Measurements from ENCODE around the gene NFILZ. TPM values are rescaled to one million over a fixed set of nuclear protein-coding genes. Genes with fewer than 3 reads are reported as not detected.
A peak's percentile ranks its signal among the peaks of the same experiment; 100 is the strongest.

Gene NFILZ, protein sequence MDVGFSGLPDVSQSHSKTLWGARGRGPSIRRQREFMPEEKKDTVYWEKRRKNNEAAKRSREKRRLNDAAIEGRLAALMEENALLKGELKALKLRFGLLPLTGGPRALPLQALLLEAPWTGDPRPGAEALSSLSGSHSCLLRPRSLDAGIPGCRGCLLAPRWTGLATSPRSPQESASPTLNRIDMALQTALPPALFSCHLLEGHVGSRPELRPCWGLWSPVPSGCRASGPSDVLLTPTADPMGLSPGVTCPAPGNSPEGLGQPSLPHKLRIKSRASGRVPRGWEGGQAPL
- not detected for polyA plus RNA-seq (2013, experiment 1 of 2; ENCODE audit: insufficient read length)
- not detected for polyA plus RNA-seq (2013, experiment 2 of 2; ENCODE audit: insufficient read length)

DNA sequence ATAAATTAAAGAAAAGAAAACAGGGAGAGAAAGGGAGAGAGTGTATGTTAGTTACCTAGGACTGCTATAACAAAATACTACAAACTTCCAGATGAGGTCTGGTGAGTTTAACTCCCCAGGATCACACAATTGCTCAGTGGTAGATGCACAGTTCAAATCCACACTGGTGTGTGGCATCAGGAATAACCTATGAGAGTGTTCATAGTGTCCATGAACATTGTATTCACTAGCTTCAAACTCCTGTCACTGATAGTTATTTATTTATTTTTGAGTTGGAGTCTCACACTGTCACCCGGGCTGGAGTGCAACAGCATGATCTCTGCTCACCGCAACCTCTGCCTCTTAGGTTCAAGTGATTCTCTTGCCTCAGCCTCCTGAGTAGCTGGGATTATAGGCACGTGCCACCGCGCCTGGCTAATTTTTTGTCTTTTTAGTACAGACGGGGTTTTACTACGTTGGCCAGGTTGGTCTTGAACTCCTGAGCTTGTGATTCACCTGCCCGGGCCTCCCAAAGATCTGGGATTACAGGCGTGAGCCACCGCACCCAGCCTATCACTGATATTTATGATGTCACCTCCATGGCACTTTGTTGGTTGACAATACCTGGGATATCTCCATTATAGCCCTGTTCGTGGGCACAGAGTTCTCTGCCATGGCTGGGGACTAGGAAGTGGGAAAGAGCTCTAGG, at the start of gene NFILZ:
Gene NFILZ (plus strand): TSS at position 638 of the 688 bp plus-strand sequence. CDS start 46,133 bp downstream, outside the sequence.
- no peak for DNase-seq

DNA sequence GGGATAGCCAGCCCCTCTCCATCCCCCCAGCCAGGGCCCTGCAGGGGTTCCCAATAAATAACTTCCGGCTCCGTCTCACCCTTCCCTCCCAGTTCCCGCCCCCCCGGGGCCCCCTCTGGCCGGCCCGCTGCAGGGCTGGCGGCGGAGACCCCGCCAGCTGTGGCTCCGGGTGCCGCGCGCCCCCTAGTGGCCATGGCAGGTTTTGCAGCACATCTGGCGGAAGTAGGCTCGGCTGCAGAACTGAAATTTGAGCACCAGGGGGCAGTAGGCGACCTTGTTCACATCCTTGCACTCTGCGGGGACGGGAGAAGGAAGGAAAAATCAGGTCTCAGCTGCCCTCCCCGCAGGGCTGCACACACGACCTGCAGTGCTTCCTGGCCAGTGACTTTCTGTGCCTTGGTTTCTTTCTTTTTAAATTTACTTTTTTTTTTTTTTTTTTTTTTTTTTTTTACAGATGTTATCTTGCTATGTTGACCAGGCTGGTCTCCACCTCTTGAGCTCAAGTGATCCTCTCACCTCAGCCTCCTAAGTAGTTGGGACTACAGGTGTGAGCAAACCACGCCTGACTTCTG, 49.6 kb upstream of the NFILZ start:
- DNase-seq = peak; percentile 72

DNA sequence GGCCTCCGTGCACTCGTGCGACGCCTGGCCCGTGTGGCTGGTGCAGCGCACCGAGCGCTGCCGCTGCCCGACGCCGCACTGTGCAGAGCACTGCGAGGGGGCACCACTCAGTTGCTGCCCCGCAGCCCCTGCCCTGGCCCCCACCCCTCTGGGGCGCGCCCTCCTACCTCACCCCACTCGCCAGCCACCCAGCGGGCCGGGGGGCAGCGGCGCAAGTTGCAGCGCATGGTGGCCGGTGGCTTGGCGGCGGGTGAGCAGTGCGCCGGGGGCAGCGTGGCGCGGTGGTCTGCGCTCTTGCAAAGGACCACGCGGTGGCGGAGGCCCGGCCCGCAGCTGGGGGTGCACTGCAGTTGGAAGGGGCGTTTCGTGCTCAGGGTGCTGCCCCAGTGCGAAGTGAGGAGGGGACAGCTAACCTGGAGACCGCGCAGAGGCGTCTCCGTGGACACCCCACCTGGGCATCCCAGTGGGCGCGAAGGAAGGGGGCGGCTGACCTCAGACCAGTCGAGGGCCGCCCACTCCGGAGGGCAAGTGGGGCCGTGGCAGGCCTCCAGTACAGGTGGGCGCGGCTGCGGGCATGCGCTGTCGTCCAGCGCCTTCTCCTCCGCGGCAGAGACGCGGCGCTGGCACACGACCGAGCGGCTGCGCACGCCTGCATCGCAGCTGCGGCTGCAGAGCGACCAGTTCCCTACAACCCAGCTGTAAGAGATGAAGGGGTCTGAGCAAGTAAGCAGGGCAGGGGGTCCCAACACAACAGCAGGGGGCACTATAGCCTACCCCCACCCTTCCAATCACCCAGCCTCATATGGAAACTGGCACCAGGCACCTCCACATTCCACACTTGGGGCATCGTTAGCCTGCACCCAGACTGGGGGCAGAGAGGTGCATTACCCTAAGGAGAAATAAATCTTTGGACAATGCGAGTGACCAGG, 45.2 kb upstream of the NFILZ start:
- DNase-seq = no peak

DNA sequence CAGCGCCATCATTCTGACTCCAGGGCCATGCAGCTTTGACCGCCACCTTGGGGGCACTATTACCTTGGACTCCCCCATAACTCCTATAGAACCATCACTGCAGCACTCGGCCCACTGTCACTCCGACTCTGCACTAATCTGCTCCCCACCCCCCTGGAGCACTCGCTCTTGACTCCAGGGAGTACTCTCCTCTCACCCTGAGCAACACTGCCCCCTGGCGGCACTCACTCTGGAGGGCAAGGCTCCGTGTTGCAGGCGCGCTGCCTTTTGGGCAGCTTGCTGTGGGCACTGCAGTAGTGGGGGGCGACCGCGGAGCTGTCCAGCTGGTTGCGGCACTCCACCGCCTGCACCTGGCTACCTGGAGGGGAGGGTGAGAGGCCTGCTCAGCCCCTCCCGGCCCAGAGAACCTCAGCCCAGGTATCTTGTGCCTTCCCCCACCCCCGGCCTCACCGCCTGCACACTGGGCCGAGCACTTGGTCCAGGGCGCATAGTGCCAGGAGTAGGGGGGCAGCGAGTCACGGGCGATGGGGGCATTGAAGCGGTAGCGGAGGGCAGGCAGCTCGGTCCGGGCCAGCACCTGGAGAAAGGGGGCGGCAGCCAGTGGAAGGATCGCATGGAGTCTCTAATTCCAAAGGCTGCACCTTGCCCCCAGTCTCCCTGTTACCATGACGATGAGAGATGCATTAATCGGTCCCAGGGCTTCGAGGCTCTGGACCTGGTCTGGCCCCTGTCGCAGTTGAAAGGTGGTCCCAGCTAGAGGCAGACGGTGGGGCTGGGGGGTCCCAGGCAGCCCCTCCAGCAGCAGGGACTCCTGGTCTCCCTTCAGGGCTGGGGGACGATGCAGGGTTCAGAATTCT, 44.3 kb upstream of the NFILZ start:
- DNase-seq = peak; percentile 25

DNA sequence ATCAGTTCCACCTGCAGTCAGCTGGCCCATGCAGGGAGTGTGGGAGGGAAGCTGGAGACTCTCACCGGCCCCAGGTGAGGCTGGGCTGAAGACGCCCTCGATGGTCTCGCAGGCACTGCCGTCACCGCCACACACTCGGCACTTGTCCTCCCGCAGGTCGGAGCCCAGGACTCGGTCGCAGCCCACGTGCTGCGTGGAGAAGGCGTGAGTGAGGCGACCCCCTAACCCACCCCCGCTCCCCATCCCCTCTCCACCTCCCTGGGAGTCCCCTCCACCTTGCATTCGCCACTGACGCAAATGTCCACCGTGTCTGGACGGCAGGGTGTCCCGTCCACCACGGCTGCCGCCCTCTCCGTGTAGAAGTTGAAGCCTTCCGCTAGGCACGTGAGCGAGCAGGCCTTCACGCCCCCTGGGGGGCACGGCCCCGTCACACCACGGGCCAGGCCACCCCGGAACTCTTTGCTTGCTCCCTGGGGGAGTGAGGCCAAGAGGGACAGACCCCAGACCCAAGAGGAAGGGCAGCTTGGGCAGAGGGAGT, 41.2 kb upstream of the NFILZ start:
- no peak for DNase-seq

DNA sequence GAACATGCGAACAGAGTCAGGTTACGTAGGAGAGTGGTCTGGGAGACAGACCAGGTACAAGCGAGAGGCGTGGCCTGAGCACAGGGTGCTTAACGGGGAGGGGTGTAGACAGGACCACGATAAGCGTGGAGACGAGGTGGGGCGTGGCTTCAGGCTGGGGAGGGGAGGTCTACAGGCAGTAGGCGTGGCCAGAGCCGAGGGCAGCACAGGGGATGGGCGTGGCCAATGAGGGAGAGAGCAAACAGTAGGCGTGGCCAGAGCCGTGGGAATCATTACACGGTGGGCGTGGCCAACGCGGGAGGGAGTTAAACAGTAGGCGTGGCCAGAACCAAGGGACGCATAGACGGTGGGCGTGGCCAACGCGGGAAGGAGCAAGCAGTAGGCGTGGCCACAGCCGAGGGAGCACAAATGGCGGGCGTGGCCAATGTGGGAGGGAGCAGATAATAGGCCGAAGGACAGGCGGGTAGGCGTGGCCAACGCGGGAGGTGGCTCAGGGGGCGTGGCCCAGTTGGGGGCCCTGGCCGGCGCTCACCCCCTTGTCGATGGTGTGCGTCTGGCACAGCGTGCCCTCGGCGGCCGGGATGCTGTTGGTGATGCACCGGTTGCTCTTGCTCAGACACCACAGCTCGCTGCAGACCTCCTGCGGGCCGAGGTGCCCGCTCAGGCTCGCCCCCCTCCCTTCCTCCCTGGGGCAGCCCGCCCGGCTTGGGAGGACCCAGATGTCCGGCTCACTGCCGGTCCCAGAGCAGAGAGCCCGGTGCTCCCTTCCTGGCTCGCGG, 38.0 kb upstream of the NFILZ start:
- DNase-seq = peak; percentile 96

DNA sequence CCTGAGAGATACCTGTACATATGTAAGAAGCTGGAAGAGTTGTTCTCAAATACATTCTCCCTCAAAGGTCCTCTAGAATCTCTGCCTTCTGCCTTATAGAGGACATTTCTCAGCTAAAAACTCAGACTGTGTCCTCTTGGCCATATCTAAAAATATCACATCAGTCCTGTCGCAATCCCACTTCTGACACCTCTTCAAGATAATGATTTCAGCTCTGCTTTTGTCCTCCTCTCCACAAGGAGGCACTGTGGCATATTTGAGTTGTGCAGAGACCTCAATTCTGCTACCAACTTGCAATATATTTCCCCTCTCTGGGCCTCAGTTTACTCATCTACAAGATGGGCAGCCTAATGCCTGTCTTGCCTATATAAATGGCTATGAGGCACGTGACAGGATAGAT, 36.5 kb upstream of the NFILZ start:
- no peak for DNase-seq

DNA sequence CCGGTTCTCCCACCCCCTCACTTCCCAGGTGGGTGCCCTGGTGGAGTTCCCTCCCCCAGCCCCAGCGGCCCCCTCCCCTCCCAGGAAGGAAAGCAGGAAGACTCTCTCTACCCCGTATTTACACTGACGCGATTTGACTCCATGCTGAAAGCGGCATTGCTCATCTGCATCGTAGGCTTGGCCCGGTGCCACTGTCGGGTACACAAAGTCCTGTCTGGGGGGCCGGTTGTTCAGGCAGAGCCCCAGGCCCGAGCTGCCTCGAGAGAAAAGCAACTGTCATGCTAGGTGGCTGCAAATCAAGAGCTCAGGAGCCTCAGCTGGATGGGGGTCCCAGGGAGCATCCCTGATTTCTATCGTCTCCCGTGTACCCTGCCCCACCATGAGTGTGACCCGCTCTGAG, 34.8 kb upstream of the NFILZ start:
- no peak for DNase-seq

DNA sequence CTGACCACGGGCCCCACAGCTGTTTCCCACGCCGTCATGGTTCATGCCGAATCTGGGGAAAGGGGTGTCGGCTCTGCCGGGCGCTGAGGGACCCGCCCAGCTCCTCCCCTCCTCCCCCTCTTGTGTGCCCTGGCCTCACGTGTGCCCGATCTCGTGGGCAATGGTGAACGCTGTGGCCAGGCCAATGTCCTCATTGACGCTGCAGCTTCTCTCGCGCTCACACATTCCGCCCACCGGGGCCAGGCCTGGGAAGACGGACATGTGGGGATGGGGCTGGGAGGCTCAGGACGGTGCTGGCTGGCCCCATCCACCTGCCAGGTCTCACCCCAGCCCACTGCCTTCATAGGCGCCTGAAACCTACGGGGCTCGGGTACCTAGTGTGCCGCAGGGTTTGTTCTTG, 34.3 kb upstream of the NFILZ start:
- no peak for DNase-seq

DNA sequence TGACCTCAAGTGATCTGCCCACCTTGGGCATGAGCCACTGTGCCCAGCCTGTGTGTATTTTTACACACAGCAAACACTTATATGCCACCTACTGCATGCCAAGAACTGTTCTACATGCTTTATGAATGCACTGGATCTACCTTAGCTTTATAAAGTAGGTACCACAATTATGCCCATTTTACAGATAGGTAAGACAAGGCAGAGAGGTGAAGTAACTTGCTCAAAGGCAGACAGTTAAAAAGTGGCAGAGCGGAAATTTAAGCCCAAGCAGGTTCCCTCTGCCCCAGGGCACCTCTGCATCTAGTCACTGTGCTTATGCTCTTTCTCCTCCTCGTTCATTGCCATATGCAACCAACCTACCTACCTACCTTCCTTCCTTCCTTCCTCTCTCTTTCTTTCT, 30.4 kb upstream of the NFILZ start:
- DNase-seq = no peak

DNA sequence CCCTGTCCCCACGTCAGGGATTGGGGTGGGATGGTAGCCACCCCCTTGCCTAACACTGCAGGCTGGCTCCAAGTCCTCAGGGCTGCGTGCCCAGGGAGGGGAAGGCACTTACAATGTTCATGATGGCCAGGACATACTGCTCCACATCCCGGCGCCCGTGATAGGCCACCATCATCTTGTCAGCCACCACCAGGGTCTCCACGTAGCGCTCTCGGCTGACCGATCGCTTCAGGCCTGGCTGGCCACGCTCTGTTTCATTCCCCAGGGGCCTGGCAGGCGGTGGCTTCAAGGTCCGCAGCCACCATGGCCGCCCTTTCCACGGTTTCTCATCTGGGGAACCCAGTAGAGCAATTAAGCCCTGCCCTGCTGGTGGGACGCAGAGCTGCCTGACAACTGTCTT, 29.6 kb upstream of the NFILZ start:
- DNase-seq = no peak

DNA sequence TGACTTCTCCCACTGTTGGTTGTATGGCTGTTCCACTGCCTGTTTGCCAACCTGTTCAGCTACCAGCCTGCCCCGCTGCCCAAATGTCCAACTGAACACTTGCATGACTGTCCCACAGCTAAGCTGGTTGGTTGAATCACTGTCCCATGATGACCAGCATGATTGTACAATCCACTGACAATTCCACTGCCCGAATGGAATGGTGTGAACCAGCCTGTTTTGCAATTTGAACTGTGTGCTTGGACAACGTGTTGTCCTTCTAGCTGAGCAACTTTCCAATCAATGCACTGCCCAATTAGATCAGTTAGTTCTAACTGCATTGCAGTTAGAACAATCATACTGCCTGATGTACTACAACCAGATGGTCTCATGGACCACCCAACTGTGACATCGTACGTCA, 28.6 kb upstream of the NFILZ start:
- DNase-seq = no peak

DNA sequence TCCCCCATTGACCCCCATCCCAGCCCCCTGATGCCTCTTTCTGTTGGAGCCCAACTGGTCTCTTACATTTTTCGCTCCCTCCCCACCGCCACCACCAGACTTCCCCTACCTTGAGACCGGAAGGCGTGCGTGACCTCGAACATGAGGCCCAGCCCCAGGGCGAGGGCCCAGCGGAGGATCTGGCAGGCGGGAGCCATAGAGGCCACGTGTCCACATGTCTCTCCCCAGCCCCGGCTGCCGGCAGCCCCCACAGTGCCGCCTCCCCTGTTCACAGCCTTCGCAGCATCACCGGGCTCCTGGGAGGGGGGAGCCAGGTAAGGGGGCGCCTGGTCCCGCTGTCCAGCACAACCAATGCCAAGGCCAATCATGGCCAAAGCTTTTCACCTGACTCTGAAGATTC, 24.9 kb upstream of the NFILZ start:
- DNase-seq = no peak

DNA sequence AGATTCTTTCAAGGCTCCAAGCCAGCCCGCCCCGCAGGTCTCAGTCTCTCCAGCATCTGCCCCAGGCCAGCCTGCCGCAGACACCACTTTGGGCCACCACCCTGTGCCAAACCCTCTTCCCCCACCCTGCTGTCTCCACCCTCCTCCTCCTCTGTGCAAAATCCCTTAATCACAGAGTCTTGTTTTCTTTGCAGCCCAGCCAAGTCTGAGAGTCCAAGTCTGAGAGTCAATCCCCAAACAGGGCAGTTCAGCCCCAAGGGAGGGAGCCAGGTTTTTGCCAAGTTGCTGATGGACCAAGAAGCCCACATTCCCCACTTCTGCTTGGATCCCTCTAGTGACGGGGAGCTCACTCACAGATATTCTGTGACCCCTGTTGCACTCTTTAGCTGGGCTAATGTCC, 23.0 kb upstream of the NFILZ start:
- peak; percentile 38 for DNase-seq

DNA sequence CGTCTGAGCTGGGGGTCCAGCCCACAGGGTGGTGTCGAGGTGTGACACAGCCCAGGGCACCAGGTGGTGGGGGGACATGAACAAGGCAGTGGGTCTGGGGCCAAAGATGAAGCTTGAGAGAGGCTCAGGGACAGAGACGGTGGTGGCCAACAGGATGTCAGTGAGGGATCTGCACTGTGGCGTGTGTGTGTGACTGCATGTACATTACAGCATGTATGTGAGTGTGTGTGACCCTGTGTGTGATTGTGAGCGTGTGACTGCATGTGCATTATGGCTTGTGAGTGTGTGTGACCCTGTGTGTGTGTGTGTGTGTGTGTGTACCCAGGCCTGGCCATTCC, 21.5 kb upstream of the NFILZ start:
- no peak for DNase-seq

DNA sequence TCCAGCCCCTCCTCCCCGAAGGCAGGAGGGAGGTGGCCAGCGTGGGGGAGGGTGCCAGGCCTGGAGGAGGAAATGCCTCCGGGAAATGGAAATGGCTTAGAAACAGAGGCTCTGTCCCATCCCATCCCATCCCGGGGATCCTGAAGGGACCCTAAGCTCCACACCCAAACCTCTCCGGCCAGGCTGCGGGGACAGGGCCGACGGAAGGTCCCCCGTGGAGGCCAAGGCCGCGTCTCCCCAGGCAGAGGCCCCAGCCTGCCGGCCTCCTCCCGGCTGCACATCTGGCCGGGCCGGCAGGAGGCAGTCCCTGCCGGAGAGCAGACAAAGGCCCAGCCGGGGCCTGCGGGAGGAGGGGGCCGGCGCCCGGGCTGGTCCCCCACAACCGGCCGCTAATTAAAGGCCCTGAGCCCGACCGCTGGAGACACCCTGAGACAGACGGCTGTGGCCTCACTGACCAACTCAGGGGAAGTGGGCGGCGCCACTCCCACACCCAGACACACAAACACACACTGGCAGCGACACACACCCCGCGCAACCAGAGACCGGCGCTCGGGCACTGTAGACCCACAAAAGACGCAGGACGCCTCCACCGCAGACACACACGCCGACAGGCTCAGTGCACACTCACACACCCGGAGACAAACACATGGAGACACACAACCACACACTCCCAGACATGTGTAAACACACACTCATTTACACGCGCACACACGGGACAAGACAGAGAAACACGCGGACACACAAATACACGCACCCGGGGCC, 21.0 kb upstream of the NFILZ start:
- peak; percentile 68 for DNase-seq

DNA sequence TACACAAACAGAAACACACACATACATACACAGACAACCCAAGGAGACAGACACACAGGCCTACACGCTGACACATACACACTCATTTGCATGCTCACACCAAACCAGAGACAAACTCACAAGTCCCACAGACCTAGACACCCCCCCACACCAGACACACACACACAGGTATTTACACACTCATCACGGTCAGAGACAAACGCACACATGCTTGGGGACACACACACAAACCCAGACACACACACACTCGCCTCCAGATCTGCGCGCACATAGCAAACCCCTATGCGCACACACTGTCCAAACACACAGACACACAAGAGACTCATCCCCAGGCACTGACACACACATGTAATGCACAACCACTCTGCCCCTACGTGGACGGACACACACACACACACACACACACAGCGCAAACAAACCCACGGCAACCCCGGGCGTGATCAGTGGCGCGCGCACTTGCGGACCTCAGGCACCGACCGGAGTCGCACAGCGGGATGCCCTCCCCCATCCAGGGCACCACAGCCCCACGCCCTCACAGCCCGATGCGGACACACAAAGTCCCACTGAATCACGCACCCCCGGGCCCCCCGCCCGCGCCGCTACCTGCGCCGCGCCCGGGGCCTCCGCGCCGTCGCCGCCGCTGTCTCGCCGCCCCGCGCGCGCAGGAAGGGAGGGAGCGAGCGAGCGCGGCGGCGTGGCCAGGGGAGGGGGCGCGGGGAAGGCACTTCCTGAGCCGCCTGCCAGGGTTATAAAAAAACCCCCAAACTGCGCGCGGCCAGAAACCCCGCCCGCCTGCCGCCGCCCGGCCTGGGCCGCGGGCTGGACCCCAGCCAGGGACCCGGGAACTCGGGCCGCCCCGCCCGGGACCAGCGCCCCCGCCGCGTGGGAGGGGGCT, 20.1 kb upstream of the NFILZ start, which contains the start of gene ADAMTS10:
Gene ADAMTS10 (minus strand): TSS at position 675 of the 895 bp plus-strand sequence. CDS start 5,005 bp downstream, outside the sequence.
- DNase-seq = peak; percentile 62

DNA sequence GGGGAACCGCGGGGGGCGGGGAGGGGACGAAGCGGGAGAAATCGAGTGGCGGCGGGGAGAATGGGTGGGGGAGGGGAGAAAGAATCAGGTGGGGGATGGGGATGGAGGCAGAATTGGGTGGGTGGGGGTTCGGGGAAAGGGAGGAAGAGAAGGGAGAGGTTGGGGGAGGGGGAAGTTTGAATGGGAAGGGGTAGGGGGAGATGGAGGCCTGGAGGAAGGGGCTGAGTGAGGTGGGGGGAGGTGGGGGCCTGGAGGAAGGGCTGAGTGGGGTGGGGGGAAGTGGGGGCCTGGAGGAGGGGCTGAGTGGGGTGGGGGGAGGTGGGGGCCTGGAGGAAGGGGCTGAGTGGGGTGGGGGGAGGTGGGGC, 19.5 kb upstream of the NFILZ start:
- no peak for DNase-seq

DNA sequence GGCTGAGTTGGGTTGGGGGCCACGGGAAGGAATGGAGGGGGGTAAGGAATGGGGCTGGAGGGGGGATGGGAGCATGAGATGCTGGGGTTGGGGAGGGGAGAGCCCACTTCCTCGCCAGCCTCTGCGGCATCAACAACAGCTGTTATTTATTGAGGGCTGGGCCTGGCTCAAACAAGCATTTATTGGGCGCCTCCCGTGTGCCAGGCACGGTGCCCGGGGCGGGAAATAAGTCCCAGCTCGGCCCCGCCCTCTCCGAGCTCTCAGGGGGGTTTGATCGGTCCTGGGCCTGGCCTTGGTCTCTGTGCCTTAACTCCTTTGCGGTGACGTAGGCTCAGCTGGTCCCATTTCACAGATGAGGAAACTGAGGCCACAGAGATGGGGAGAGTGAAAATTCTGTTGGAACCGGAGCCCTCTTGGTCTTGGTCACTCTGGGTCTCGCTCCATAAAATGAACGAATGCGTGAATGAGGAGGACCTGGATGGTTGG, 19.0 kb upstream of the NFILZ start:
- peak; percentile 27 for DNase-seq

Data from fibroblast of skin of abdomen (primary cell).